Activated T-cell treated with anti-CD3 and anti-CD28 coated beads, Interleukin-2, amount 50 U/mL, for 24 hours (primary cell): Measurements from ENCODE around the gene SYT2.
"Not testable (repeated sequence)": the region's sequence is repeated elsewhere in the genome, so short reads cannot be mapped to it uniquely, and the experiment has no call there.

ENCODE experiments used
- DNase-seq: peaks from one replicate; pipeline ENCODE4 v3.0.0-alpha.2; 2020
- H3K27ac Mint-ChIP-seq: 2 replicates; pipeline ENCODE4 v1.8.0; 2020; ENCODE audit warnings: mild to moderate bottlenecking, mixed read lengths
- H3K27me3 Mint-ChIP-seq: 2 replicates; pipeline ENCODE4 v1.8.0; 2020; ENCODE audit warnings: mixed read lengths
- H3K36me3 Mint-ChIP-seq: 2 replicates; pipeline ENCODE4 v1.8.0; 2020; ENCODE audit warnings: low read depth, mixed read lengths
- H3K4me1 Mint-ChIP-seq: 2 replicates; pipeline ENCODE4 v1.8.0; 2020; ENCODE audit warnings: low read depth, mixed read lengths
- H3K4me3 Mint-ChIP-seq: 2 replicates; pipeline ENCODE4 v1.8.0; 2020; ENCODE audit warnings: mild to moderate bottlenecking, moderate library complexity, mixed read lengths
- H3K9me3 Mint-ChIP-seq: 2 replicates; pipeline ENCODE4 v1.8.0; 2020; ENCODE audit warnings: mixed read lengths

The SYT2 gene

GRCh38 chr1:202710070-202711045 is at the start of gene SYT2:
SYT2 (minus strand) TSS chr1:202710454; CDS start chr1:202605772, 104,682 bp downstream.
- peaks cover 8% of the 10 kb centered on the region for H3K4me1 Mint-ChIP-seq
- peaks cover 73% of the 10 kb centered on the region for H3K27me3 Mint-ChIP-seq
- H3K36me3 Mint-ChIP-seq = no peaks in the 10 kb centered on the region
- no peak for DNase-seq
- no peak within 1 kb of the TSS for H3K4me3 Mint-ChIP-seq
- no peak within 1 kb of the TSS for H3K27ac Mint-ChIP-seq
- no peaks in the 10 kb centered on the region for H3K9me3 Mint-ChIP-seq

GRCh38 chr1:202756391-202756790 is 46.1 kb upstream of the SYT2 start:
- H3K27me3 Mint-ChIP-seq = no peaks in the 10 kb centered on the region
- no peaks in the 10 kb centered on the region for H3K4me1 Mint-ChIP-seq
- no peak overlapping the region for H3K4me3 Mint-ChIP-seq
- H3K9me3 Mint-ChIP-seq = no peaks in the 10 kb centered on the region
- DNase-seq = no peak
- no peak overlapping the region for H3K27ac Mint-ChIP-seq
- peaks cover 87% of the 10 kb centered on the region for H3K36me3 Mint-ChIP-seq

- H3K27me3 Mint-ChIP-seq = no peaks in the 10 kb centered on the region
- no peaks in the 10 kb centered on the region for H3K4me1 Mint-ChIP-seq
- DNase-seq = no peak
- no peak overlapping the region for H3K4me3 Mint-ChIP-seq
- H3K36me3 Mint-ChIP-seq = peaks cover 88% of the 10 kb centered on the region
- H3K9me3 Mint-ChIP-seq = no peaks in the 10 kb centered on the region
- no peak overlapping the region for H3K27ac Mint-ChIP-seq
Observed at GRCh38 chr1:202754293-202754692, 44.0 kb upstream of the SYT2 start.

GRCh38 chr1:202752774-202753173 is 42.5 kb upstream of the SYT2 start:
- no peak for DNase-seq

GRCh38 chr1:202750761-202751160 is 40.5 kb upstream of the SYT2 start:
- Mint-ChIP-seq H3K36me3 (peaks cover 85% of the 10 kb centered on the region), H3K27ac (no peak overlapping the region), H3K4me1 (no peaks in the 10 kb centered on the region), H3K9me3 (no peaks in the 10 kb centered on the region), H3K4me3 (no peak overlapping the region), H3K27me3 (no peaks in the 10 kb centered on the region)
- DNase-seq = no peak

More at GRCh38 chr1:202752774-202753173, 42.5 kb upstream of the SYT2 start:
- peaks cover 90% of the 10 kb centered on the region for H3K36me3 Mint-ChIP-seq
- no peaks in the 10 kb centered on the region for H3K4me1 Mint-ChIP-seq
- no peaks in the 10 kb centered on the region for H3K9me3 Mint-ChIP-seq
- no peak overlapping the region for H3K4me3 Mint-ChIP-seq
- no peak overlapping the region for H3K27ac Mint-ChIP-seq
- H3K27me3 Mint-ChIP-seq = no peaks in the 10 kb centered on the region

GRCh38 chr1:202750024-202750423 is 39.8 kb upstream of the SYT2 start:
- Mint-ChIP-seq H3K27me3 (no peaks in the 10 kb centered on the region), H3K27ac (no peak overlapping the region), H3K36me3 (peaks cover 85% of the 10 kb centered on the region), H3K9me3 (no peaks in the 10 kb centered on the region), H3K4me3 (no peak overlapping the region), H3K4me1 (no peaks in the 10 kb centered on the region)
- DNase-seq = no peak

- Mint-ChIP-seq H3K9me3 (peaks cover 3% of the 10 kb centered on the region), H3K4me3 (no peak overlapping the region), H3K36me3 (peaks cover 88% of the 10 kb centered on the region), H3K27ac (no peak overlapping the region), H3K27me3 (no peaks in the 10 kb centered on the region), H3K4me1 (no peaks in the 10 kb centered on the region)
- DNase-seq = no peak
Observed at GRCh38 chr1:202745323-202745888, 35.2 kb upstream of the SYT2 start.

- not testable (repeated sequence) for H3K4me3 Mint-ChIP-seq, DNase-seq, H3K27ac Mint-ChIP-seq, H3K27me3 Mint-ChIP-seq, H3K4me1 Mint-ChIP-seq, H3K9me3 Mint-ChIP-seq
- peaks cover 84% of the 10 kb centered on the region for H3K36me3 Mint-ChIP-seq
Observed at GRCh38 chr1:202744770-202745169, 34.5 kb upstream of the SYT2 start.

GRCh38 chr1:202742496-202742895 is 32.2 kb upstream of the SYT2 start:
- Mint-ChIP-seq H3K4me3 (no peak overlapping the region), H3K27ac (no peak overlapping the region), H3K9me3 (peaks cover 3% of the 10 kb centered on the region), H3K27me3 (no peaks in the 10 kb centered on the region), H3K4me1 (no peaks in the 10 kb centered on the region), H3K36me3 (peaks cover 78% of the 10 kb centered on the region)
- no peak for DNase-seq

- H3K4me3 Mint-ChIP-seq = no peak overlapping the region
- no peaks in the 10 kb centered on the region for H3K4me1 Mint-ChIP-seq
- DNase-seq = no peak
- H3K27me3 Mint-ChIP-seq = no peaks in the 10 kb centered on the region
- H3K36me3 Mint-ChIP-seq = peaks cover 95% of the 10 kb centered on the region
- H3K9me3 Mint-ChIP-seq = no peaks in the 10 kb centered on the region
- no peak overlapping the region for H3K27ac Mint-ChIP-seq
Observed at GRCh38 chr1:202733251-202733650, 23.0 kb upstream of the SYT2 start.

GRCh38 chr1:202728951-202729350 is 18.7 kb upstream of the SYT2 start:
- Mint-ChIP-seq H3K27ac (no peak overlapping the region), H3K36me3 (peaks cover 75% of the 10 kb centered on the region), H3K27me3 (no peaks in the 10 kb centered on the region), H3K4me1 (no peaks in the 10 kb centered on the region), H3K4me3 (no peak overlapping the region), H3K9me3 (no peaks in the 10 kb centered on the region)
- DNase-seq = no peak

- peaks cover 40% of the 10 kb centered on the region for H3K36me3 Mint-ChIP-seq
- DNase-seq = no peak
- no peaks in the 10 kb centered on the region for H3K4me1 Mint-ChIP-seq
- H3K9me3 Mint-ChIP-seq = no peaks in the 10 kb centered on the region
- H3K4me3 Mint-ChIP-seq = no peak overlapping the region
- no peaks in the 10 kb centered on the region for H3K27me3 Mint-ChIP-seq
- H3K27ac Mint-ChIP-seq = no peak overlapping the region
Observed at GRCh38 chr1:202725526-202725925, 15.3 kb upstream of the SYT2 start.

- peaks cover 2% of the 10 kb centered on the region for H3K4me1 Mint-ChIP-seq
- DNase-seq = no peak
- H3K27ac Mint-ChIP-seq = no peak overlapping the region
- H3K36me3 Mint-ChIP-seq = peaks cover 22% of the 10 kb centered on the region
- H3K9me3 Mint-ChIP-seq = no peaks in the 10 kb centered on the region
- peaks cover under 1% of the 10 kb centered on the region for H3K27me3 Mint-ChIP-seq
- no peak overlapping the region for H3K4me3 Mint-ChIP-seq
Observed at GRCh38 chr1:202723708-202724107, 13.5 kb upstream of the SYT2 start.

GRCh38 chr1:202723046-202723445 is 12.8 kb upstream of the SYT2 start:
- not testable (repeated sequence) for H3K9me3 Mint-ChIP-seq, H3K27me3 Mint-ChIP-seq, H3K27ac Mint-ChIP-seq, H3K4me3 Mint-ChIP-seq, H3K4me1 Mint-ChIP-seq, DNase-seq
- peaks cover 15% of the 10 kb centered on the region for H3K36me3 Mint-ChIP-seq

- Mint-ChIP-seq H3K4me1 (peaks cover 2% of the 10 kb centered on the region), H3K4me3 (no peak overlapping the region), H3K27ac (no peak overlapping the region), H3K9me3 (no peaks in the 10 kb centered on the region), H3K36me3 (no peaks in the 10 kb centered on the region), H3K27me3 (peaks cover 26% of the 10 kb centered on the region)
- no peak for DNase-seq
Observed at GRCh38 chr1:202716654-202717053, 6.4 kb upstream of the SYT2 start.
